COLO829 (cell line): ENCODE results near the gene PDGFD.

Experiments used
- DNase-seq: peaks from one replicate; pipeline ENCODE4 v3.0.0; 2012; ENCODE audit warnings: low spot score

The PDGFD gene

DNA sequence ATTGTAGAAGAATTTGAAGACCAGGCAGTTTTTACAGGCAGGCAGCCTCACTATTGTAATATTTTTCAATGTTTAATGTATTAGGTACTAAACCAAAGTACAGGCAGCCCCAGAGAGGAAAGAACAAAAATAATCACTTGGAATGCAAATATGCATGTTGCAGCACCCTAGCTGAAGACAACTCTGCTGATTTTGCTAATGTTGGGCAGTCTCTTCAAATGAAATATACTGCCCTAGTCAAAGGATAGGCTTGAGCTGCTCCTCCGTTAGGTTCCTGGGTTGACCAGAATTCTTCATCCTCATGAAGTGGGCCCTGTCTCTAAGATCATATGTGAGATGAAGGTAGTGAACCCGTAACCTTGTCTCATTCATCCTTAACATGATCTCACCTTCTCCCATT is 280.7 kb downstream of the PDGFD start:
- DNase-seq: no peak

DNA sequence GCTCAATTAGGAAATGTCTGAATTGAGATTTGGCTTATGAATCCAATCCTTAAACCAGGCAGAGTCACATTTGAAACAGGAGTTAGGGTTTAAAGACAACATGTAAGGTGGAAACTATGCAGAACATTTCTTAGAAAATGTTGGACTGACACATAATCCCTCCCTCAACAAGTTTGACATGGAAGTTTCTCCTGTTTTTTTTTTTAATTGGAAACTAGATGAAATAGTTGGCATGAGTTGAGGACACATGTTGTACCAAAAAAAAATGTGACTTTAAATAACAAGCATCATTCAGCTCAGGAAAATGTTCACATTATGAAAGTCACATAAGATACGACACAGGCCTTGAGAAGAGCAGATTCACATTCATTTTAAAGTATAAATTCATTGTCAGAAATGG is 282.4 kb downstream of the PDGFD start:
- DNase-seq: no peak

DNA sequence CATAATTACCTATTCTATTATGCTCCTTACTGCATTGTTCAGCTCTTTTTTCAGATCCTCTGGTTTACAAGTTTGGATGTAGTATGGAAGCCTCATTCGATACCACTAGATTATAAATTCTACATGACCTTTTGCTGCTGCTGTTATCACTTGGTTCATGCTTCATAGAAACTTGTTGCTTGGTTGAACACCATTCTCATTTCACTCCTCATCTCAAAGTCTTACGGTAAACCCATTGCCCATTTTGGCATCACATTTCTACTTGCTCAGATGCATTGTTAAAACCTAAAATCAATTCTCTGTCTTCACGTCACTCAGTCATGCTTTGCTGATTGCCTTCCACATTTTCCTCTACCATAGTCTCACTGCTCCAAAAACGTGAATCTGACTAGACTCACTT is 283.0 kb downstream of the PDGFD start:
- DNase-seq: no peak

DNA sequence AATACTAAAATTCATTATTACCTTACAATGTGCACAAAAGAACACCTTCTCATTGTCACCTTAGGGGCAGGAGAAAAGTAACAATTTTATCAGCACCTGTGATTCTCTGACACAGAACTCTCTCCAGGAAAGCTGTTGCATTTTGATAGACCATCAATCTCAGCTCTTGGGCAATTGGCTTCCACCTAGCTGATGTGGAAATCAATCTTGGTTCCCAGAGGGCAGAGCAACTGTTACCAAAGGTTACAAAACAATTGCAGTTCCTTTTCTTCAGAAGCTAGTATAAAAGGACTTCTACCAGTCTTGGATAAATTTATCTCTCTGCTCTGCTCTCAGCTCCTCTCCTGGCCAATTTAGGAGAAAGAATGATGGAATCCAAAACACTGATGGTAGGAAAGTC is 285.3 kb downstream of the PDGFD start:
- DNase-seq: no peak

DNA sequence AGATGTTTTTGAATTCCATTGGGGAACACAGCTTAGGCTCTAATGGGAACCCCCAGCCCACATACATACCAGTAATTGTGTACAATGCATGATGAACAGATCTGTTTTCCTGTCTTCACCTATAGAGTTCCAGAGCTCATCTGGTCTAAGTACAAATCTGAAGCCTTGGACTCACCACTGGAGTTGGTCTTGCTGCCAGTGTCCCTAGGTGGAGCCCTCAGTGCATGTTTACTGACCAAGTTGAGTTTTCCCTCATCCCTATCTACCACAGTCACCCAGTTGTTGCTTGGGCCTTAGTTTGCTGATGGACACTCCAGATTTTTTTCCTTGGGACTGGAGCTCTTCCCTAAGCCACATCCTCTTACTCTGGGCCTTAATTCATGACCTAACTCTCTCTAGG is 286.7 kb downstream of the PDGFD start:
- DNase-seq: no peak

DNA sequence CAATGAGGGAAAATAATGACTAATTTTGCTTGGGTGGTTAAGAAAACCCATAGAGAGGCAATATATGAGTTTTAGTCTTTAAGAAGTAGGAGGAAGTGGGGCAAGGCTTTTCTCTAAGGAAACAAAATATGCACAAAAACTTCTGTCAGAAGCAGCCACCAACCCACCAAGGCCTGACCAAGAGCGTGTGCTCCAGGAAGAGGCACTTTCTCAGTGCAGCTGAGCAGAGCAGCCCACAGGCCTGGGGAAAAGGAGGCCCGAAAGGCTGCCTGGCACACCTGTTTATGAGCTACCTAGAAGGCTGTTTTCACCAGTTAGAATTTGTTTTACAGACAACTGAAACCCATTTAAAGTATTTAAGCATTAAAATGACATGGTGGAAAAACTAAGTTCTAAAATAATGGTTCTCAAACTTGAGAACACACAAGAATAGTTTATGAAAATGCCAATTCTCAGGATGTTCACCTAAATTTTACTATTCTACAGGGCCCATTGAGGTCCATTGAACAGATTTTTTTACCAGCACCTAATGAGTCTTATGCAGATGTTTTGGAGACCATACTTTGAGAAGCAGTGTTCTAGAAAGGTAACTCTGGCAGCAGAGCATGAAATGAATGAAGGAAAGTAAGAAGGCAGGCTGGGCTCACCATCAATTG is 288.0 kb downstream of the PDGFD start:
- no peak for DNase-seq

DNA sequence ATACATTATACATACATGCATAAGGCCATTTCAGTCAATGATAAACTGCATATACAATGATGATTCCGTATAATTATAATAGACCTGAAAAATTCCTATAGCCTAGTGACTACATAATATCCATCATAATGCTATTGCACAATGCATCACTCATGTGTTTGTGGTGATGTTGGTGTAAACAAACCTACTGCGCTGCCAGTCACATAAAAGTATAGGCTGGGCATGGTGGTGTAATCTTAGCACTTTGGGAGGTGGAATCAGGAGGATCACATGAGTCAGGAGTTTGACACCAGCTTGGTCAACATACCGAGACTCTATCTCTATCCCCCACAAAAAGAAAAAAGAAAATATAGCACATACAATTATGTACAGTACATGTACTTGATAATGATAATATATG is 291.2 kb downstream of the PDGFD start:
- no peak for DNase-seq

DNA sequence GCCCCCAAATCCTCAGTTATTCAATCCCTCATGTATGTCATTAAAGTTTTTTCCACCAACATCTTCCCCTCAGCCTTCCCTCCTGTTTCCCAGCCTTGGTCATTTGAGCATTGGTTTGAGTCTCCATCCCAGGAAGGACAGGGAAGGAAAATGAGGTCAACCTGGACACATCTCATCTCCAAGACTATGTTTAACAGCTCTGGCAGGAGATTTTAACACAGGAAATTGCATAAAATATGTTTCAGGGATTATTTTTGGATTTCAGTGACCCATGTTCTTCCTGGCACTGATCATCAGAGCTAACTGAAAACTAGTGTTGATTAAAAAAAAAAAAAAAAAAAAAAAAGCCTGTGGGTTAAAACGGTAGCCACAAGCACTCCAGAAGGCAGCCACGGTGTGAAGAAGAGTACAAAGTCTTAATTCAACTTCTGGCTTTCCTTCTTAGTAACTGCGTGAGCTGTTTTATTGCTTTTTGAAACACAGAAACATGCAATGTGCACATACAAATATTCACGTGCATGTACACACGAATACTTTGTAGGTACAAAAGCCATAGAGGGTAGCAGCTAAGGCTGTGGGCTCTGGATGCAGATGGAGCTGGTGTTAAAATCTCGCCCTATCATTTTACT is 291.9 kb downstream of the PDGFD start:
- no peak for DNase-seq

DNA sequence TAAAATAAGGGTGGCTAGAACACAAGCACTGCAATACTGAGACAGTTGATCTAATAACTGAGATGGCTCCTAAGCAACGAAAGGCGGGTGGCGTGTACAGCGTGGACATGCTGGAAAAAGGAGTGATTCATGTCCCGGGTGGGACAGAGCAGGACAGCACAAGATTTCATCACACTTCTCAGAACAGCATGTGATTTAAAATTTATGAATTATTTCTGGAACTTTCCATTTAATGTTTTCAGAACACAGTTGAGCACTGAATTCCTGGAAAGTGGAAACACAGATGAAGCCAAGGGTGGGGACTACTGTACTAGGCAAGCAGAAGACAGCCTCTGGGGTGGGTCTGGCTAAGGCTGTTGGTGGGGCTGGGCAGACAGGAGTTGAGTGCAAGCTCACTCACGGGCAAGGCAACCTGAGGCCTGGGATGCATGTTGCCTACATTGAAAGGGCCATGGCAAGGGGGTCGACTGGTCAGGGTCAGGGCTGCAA is 293.1 kb downstream of the PDGFD start:
- DNase-seq: no peak

DNA sequence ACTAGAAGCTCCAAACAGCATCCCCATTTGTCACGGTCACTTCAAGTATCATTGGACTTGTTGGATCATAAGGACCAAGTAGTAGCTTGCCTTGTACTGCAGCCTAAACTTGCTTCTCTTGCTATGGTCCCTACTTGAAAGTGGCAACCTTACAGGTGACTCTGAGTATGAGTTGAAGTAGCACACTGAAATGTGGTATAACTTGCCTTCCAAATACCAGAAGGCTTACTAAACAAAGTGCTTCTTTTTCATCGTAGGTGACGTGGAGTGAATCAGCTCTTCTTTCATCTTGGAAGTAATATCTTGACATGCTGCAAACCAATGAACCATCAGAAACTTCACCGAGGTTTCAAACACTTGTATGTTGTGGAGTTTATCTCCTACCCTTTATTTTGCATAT is 296.5 kb downstream of the PDGFD start:
- DNase-seq: no peak

DNA sequence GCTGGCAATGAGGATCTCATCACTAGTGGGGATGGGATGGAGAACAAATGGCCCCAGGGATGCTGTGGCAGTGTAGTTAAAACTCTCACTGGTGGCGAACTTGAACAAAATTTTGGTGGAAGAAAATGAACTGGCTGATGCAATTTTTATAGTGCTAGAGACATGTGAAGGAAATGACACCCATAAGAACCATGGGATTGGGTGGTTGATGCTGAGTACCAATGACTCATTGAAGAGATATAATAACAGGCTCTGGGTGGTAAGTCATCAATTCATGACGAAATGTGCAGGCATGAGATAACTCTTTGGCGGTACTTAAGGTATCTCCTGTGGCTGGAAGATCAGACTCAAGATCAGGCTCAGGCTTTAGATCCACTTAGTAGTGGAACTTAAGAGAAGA is 300.4 kb downstream of the PDGFD start:
- no peak for DNase-seq

DNA sequence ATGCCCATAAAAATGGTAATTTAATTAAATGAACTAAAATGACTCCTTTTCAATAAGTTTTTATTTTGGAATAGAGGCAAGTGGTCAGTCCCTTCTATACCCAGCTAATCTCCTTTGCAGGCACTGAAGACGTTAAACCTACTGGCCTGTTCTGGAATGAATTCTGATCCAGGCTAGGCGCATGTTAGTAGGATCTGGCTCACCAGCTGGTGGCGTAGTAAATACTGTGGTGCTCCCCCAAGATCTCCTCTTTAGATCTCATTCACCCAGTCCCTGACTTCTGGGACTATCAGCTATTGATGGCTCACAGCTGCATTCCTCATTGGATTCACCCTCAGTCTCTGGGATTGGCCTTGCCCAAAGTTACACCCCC is 301.2 kb downstream of the PDGFD start:
- no peak for DNase-seq

DNA sequence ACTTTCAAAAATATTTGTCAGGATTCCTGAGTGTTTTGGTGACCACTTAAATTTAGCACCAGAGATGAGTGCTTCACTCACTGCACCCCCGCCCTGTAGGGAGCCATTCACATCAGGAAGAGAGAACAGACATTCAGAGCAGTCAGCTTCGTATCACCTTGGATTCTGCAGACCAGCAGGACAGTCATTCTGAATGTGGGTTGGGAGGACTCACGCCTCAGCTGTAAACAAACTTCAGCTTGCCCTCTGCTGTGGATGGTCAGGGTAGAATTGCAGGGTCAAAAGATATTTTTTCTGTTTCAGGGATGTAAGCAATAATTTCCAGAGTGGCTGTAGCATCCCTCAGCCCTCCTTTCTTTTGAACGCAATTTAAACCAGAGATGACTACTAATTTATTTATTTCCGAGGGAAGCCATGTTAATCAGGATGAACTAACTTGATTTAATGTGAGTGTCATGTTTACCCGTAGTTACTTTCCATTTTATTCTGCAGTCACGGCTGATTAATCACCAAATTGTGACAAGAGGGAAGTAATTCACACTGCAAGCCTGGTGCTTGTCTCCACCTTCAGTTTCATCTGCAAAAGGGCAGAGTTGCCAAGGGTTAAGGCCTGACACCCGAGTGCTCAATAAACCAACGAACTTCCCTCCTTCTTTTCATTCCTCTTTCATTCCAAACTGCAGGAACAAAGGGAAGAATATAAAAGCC is 301.7 kb downstream of the PDGFD start:
- DNase-seq: no peak
